GM19324 (cell line): Measurements from ENCODE around the gene HOXD13.

ENCODE experiments used
- ATAC-seq: cut with Tn5 transposase; IDR thresholded peaks from one replicate; pipeline ENCODE4 v1.9.1; 2021; ENCODE audit warnings: mild to moderate bottlenecking, moderate library complexity; ENCODE audit not compliant: unreplicated experiment, low FRiP score

HOXD13 gene

DNA sequence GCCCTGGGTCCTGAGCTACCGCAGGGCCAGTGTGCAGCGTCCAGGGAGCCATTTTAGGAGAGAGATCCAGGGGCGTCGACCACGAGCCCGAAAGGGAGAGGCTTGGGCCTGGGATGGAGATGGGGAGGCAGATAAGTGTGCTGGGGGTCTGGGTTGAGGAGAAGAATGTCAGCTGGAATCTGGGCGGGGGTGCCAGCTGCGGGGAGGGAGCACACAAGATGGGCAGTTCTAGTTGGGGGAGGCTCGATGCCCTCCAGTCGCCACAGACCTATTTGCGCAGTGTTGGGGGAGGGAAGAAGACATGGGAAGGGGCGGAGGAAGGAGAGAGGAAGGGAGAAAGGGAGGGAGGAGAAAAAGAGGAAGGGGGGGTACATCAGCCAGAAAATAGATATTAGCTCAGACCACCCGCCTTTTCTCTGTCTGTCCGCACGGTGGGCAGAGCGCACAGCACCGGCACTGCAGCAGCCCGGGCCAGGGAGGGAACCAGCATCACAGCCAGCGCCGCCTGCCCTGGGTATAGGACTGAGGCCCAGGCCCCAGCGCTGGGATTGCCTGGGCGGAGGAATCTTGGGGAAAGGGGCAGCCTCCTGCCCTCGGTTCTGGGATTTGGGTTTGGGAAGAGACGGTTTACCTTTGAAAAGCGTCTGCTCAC lies 12.7 kb downstream of the HOXD13 start:
- no peak for ATAC-seq

DNA sequence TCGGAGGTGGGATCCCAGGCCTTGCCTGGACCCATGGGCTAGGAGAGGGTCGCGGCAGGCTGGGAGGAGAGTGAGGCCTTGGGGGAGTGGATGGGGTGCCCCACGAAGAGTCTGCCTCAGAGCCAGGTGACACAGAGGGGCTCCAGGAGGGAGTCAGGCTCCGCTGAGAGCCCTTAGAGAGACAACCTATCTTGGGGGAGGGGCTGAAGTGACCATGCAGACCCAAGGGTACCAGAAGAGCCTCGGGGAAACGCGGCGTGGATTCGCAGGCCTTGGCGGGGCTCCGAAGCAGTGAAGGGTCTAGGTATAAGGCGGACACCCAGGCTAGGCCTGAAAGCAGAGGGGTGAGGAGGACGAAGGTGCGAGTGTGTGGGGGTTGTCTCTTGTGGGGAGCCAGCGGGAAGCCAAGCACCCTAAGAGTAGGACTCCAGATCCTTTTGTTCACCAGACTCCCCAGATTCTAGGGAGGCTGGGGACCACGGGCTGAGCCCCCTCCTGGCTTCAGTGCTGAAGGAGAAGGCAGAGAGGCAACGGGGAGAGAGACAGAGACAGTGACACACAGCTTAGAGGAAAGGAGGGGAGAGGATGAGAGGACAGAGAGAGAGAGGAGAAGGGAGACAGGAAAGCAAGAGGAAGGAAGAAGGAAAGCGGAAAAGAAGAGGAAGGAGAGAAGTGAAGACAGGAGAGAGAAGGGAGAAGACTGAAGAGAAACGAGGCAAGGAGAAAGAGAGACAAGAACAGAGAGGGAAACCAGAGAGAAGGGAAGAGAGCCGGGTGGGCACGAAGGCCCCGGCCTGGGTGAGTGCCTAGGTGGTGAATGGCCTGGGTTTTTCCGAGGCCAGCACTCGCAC lies 13.4 kb downstream of the HOXD13 start:
- ATAC-seq: no peak

DNA sequence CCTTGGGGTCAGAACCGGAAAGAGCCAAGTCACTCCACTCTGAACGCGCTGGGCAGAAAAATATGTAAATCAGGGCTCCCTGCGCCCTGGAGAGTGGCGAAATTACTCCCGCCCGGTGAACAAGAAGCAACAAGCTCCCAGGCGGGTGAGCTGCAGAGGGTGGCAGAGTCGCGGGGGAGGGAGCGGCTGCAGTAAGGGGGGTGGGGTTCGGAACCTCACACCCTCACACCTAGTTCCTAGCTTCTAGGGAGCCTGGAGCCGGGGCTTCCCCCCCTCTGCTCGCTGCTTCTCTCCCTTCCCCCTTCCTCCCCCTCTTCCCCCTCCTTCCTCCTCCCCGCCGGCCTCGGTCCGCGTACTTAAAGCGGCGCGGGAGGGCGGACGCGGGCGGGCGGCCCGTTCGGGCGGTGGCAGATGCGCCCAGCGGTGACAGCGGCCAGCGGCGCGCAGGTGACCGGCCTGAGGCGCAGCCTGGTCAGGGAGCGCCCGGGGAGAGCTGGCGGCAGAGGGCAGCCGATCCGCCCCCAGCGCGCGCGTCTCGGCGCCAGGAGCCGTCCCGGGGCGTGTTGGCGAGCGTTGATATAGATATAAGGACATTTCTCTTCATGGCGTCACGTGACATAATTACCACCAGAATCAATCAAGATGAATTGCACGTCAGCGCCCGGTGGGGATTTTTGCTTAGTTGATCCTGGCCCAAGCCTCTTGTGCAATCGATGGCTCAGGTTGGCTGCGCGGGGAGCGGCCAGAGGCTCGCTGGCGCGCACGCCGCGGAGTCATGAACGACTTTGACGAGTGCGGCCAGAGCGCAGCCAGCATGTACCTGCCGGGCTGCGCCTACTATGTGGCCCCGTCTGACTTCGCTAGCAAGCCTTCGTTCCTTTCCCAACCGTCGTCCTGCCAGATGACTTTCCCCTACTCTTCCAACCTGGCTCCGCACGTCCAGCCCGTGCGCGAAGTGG lies 14.3 kb downstream of the HOXD13 start, which contains the start of gene HOXD11:
Gene HOXD11 (plus strand): TSS at position 700 of the 959 bp plus-strand sequence. CDS start 76 bp downstream, at position 776.
- ATAC-seq: no peak

DNA sequence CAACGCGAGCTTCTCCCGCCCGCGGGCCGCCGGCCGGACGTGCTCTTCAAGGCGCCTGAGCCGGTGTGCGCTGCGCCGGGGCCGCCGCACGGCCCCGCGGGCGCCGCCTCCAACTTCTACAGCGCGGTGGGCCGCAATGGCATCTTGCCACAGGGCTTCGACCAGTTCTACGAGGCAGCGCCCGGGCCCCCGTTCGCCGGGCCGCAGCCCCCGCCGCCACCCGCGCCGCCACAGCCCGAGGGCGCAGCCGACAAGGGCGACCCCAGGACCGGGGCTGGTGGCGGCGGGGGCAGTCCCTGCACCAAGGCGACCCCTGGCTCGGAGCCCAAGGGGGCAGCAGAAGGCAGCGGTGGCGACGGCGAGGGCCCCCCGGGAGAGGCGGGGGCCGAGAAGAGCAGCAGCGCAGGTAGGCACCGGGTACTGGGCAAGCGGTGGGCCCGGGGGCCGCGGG lies 15.2 kb downstream of the HOXD13 start:
- no peak for ATAC-seq

DNA sequence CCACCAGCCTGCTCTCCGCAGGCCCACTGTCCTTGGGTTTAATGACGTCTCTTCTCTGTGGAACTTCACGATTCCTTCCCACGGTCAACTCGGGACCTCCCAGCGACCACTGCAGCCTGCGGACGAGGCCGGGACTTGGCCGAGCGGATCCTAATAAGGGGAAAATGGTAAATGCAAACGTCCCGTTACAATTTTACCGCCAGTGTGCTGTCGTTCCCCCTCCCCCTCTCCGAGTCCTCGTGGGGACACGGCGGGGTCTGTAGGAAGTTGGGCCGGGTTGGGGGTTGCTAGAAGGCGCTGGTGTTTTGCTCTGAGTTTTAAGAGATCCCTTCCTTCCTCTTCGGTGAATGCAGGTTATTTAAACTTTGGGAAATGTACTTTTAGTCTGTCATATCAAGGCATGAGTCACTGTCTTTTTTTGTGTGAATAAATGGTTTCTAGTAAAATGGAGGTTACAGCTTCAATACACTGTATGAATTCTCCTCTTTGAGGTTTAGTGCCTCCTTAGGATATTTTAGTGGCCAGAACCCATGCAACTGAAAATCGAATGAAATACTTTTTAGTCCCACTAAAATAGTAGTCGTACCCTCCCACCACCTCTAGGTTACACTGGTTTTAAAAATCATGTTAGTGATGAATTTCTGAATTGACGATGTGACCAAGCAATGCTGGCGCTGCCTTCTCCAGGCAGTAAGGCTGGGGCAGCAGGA lies 16.8 kb downstream of the HOXD13 start:
- no peak for ATAC-seq

DNA sequence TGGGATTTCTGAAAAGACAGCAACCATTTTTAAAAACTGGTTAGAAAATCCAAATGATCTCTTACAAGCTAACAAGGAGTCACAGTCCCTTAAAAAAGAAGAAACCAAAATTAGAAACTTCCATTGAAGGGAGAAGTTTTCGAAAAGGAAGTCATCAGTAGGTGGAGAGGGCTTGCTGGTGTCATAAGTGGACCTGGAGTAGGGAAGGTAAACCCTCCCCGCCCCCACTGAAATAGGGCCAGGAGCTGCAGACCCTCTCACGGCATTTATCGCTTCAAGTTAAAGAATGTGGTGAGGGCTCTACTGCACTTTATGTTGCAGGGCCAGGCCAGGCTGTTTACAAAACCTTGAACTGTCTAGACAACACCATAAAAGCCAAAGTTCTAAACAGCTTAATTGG lies 17.4 kb downstream of the HOXD13 start:
- no peak for ATAC-seq

DNA sequence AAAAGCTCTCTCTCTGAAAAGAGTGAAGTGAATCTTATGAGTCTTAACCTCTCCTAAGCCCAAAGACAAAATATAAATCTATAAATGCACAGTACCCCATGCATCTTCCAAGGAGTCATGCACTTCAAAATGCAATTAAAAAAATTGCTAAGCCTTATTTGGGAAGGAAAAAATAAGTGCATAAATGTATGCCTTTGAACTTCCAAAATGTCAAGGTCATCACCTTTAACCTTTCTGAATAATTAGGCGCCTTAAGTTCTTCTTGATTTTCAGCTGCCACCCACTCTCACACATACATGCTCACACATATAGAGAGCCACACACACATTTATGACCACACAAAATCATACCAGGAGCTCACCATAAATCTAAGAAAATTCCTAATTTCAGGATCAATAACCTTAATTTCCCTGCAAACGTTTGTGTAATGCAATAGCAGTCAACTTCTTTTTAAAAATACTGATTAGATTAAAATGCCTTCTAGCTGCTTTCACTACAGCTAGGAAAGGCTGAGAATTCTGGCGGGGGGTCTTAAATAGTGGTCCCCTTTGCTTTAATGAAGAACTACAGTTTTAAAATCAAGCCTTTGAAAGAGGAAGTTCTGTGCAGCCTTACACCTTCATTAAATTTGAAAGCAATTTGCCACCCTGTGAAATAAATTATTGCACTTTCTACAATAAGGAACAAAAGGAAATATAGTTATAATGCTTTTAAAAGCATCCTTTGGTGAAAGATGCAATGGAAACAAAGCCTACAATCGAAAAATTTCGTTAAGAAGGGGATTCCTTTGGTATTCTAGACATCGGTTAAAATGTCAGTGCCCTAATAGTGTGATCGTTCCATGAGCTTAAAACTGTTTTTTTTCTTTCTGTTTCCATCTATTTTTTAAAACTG lies 18.1 kb downstream of the HOXD13 start:
- ATAC-seq: no peak

DNA sequence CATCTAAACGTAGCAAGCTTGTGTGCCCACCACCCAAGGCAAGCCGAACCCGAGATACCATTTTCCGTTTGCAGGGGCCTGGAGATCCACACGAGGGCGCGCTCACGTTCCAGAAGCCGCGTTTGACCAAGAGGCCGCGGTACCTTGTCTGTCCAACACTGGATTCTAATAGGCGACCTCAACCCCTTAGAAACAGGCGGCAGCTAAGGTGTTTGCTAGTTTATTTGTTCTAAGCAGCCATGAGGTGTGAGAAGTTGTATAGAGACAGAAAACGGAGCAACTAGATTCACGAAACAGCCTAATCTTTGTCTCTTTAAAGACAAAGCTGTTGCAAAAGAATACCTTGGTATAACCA lies 18.8 kb downstream of the HOXD13 start:
- ATAC-seq: peak; percentile 69

DNA sequence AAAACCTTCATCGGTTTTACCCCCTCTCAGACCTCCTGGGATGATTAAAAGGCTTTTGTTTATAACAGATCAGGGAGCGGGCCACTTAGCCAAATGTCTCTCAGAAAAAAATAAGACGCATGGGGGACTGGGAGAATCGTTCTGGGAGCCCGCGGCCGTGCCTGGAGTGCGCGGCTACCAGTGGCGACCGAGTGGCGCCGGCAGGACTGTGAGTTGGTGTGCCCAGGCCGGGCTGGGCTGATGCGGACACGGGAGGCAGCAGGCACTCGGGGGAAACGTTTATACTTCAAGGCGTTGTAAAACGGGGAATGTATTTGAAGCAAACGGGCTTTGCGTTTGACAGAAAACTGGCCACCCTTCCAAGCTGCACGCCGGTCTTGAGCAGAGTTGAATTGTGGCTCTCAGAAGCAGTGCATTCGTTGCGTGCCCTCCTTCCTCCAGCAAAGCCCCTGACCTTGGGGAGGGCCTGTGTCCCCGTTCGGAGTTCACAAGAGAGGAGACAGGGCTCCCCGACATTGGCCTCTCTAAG lies 19.4 kb downstream of the HOXD13 start:
- no peak for ATAC-seq

DNA sequence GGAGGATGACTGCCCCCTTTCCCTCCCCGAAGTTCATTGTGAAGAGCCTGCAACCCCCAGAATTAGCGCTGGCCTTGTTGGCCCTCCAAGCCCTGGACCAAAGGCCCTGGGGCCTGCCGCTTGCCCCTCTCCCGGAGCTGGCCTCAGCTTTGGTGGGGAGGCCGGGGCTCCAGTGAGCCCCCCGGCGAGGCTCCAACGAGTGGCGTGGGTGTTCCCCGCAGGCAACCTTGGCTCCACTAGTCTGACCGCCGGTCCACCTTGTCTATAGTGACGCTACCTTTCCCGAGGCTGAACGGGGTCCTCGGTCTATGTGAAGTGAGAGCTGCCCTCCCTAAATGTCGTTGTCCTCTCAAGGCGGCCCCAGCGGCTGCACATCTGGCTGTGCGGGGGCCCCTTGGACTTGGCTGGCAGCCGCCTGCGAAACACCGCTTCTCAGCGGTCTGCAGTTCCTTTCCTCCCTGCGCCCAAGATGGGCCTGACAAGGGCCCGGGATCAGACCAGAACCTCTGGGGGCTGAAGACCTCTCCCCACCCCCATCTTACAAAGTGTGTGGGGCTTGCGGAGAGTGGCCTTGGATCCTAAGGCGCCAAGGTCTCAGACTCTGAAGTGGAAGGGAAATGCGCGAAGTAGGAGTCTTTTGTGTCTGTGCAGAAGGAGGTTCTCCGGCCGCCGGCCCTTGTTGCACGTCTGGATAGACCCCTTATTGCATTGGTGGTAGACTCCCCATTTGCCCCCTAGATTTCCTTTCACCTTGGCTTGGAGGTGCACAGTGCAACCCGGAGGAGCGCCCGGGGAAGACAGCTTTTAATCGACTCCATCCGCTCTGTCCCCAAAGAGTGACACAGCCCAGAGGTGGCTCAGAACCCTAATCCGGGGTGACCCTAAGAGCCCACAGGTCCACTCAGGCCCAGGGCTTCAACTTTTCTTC lies 20.1 kb downstream of the HOXD13 start:
- no peak for ATAC-seq

DNA sequence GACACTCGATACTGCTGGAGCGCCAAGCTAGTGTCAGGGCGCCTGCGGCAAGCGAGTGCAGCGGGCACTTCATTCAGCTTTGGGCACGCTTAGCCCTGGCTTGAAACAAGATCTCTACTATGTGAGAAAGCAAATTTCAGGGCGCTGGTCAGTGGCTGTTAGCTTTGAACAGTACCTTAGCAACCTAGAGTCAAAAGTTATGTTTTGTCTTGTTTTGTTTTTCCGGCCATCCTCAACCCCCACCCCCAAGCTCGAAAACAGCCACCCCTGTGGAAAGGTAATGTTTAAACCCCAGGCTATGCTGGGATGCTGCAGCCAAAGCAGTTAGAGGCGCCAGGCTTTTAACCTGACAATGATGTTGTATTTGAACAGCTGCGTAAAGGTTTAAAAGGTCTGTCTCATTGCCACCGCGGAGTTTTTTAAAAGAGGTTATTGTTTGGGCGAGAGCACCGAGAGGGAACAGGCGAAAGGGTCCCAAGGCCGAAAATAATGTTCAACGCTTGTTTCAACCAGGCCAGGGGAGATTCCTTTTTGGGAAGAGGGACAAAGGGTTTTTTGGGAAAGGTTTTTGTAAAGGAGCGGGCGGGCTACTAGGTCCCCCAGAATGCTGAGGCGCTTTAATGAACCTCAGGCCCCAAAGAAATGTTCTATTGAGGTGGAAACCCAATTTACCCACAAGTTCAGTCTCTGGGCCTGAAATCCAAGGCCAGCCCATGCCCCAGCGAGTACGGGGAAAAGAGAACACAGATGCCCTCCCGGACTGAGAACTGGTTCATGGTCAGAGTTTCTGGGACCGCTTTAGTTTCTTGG lies 21.8 kb downstream of the HOXD13 start:
- ATAC-seq: no peak

DNA sequence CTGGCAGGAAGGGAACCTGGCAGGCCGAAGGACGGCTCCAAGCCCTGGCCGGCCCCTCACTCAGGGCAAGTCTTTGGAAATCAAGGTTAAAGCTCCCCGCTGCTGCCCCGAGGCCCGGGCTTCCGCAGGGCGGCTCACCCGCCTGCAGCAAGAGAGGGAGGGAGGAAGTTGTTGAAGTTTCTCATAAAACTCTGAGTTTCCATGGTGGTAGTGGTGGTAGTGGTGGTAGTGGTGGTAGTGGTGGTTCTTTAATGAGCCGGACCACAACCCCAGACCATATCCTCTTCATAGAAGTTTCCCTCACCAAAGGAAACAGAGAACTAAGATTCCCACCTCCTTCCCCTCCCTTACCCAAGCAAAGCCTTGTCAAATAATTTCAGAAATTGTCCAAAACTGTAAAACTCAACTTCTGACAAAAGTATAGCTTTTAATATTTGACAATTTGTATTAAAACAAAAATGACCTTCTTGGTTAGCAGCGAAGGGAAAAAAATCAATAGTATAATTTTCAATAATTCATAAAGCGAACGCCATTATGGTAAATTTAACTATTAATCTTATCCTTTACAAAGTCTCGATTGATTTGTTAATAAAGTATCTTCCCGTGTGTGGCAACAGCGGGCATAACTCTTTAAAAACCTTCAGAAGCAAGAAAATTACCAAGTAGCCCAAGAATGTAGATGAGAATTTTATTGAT lies 22.6 kb downstream of the HOXD13 start:
- no peak for ATAC-seq

DNA sequence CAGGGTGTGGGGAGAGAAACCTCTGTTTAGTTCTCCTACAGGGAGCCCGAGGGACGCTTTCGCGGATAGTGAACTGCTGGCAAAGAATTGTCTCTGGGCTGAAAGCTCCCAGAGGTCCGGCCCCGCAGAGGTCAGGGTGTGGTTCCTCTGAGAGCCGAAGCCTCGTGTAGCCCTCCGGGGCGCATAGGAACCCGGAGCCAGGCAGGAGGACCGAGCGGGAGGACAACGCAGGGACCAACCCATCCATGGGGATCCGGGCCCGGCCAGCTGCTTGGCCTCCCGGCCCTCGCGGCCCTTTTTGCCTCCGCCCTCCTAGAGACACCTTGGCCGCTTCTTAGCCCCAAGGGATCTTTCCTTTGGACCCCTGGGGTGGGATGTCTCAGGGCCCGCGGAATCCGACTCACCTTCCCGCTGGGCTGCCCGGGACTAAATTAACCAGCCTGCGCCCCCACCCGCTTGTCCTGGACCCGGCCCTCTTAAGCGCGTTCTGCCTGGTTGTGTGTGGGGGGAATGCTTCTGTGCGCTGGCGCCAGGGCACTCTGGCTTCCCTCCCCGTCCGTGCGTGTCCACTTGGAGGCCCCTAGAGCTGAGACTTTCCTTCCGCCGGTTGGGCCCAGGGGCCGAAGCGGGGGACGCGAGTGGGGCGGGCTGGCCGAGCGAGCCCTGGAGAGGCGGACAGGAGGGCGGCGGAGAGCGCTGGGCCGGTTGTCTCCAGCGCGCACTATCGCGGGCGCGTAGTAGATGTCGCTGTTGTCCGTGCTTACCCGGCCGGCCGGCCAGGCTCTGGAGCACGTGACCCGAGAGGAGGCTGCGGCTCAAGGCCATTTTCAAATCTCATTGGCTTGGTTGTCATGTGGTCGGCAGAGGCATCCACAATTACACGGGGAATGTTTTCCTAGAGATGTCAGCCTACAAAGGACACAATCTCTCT lies 23.6 kb downstream of the HOXD13 start, which contains the start of gene HOXD10:
Gene HOXD10 (plus strand): TSS at position 896 of the 931 bp plus-strand sequence. CDS start 56 bp downstream, outside the sequence.
- ATAC-seq: no peak

DNA sequence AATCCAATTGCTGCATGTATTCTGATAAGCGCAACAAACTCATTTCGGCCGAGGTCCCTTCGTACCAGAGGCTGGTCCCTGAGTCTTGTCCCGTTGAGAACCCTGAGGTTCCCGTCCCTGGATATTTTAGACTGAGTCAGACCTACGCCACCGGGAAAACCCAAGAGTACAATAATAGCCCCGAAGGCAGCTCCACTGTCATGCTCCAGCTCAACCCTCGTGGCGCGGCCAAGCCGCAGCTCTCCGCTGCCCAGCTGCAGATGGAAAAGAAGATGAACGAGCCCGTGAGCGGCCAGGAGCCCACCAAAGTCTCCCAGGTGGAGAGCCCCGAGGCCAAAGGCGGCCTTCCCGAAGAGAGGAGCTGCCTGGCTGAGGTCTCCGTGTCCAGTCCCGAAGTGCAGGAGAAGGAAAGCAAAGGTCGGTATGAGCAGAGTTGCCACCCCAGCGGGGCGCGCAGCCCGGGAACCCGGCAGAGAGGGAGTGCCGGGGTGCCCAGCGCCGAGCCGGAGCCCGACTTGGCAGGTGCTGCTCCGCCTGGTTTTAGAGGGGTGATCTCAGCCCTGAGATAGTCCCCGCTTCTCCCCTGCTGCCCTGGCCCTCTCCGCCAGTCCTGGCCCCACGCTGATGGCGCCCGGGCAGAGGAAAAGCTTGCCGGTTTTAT lies 24.8 kb downstream of the HOXD13 start:
- ATAC-seq: no peak
